ENCODE results near the gene SSR3.
"Not testable (repeated sequence)": the region's sequence is repeated elsewhere in the genome, so short reads cannot be mapped to it uniquely, and the experiment has no call there.

Gene SSR3

GRCh38 chr3:156554842-156555687, at the start of gene SSR3:
Gene SSR3 (minus strand): TSS chr3:156555117. CDS start chr3:156555089, 28 bp downstream.
- DNase-seq (ENCODE audit: low read depth), result peak; percentile 96

DNA sequence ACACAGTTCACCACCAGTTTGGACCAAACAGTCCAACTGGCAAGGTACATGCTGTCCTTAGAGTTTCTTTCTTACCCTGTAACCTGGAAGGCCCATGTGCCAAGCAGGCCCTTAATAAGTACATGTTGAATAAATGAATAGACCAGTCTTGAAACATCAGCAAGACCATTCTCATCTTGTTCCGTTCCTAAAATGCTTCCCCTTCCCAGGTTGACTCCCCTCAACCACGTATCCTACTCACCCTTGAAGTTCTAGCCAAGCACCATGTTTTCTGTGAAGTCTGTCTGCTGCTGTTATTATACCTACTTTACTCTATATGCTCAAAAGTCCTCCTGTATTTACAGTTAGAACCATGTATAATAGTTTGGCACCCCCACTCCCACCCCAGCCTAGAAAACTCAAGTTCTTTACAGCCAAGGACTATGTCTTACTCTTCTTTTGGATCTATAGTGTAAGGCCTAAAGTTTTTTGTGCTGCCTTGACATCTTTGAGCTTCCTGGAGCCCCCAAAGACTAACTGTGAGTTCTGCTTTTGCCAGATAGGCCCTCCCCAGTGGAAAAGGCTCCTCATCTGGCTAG, 49.2 kb upstream of the SSR3 start:
- no peak for DNase-seq (ENCODE audit: low read depth)

DNA sequence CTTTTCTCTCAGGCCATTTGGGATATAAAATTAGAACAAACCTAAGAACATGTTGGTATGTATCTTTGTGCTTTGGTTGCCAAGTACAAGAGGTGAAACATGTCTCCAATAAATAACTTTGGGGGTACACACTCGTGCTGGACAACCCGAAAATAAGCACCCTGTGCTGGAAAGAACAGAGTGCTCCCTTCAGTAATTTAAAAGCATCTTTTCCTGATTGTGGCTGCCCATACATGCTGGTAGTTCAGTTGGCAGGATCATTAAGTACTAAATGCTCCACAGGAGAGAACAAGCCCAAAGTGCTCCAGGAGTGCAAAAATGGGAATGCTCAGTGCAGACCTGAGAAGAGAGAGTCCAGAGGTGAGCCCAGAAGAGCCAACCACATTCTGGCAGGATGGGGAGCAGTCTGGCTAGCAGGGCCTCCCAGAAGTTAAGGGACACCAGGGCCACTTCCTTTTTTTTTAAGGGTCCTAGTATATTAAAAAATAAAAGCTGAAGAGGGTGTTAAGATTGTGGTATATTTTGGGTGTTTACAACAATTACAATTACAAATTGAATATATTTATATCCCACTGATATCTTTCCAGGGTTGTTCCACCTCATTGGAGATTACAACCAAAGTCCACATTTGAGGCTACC, 48.6 kb upstream of the SSR3 start:
- DNase-seq (ENCODE audit: low read depth), result no peak

- DNase-seq (ENCODE audit: low read depth), result no peak
These were observed 47.5 kb upstream of the SSR3 start for GRCh38 chr3:156602424-156602823.

DNA sequence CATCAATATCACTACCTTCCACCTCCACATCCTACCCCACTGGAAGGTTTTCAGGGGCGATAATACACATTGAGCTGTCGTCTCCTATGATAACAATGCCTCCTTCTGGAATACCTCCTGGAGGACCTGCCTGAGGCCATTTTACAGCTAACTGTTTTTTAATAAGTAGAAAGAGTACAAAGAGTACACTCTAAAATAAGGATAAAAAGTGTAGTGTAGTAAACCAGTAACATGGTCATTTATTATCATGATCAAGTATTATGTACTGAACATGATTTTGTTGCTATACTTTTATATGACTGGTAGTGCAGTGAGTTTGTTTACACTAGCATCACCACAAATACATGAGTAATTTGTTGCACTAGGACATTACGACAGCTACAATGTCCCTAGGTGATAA, 46.6 kb upstream of the SSR3 start:
- DNase-seq (ENCODE audit: low read depth), result no peak

DNA sequence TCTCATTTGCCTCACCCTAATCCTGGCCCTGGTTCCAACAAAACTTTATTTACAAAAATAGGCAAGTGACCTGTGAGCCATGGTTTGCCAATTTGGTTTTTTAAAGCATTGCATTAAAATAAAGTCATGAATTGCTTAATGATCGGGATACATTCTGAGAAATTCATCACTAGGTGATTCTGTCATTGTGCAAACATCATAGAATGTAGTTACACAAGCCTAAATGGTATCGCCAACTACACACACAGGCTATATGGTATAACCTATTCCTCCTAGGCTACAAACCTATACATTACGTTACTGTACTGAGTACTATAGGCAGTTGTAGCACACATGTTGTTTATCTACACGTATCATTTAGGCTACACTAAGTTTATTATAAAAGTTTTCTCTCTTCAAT, 45.9 kb upstream of the SSR3 start:
- no peak for DNase-seq (ENCODE audit: low read depth)

DNA sequence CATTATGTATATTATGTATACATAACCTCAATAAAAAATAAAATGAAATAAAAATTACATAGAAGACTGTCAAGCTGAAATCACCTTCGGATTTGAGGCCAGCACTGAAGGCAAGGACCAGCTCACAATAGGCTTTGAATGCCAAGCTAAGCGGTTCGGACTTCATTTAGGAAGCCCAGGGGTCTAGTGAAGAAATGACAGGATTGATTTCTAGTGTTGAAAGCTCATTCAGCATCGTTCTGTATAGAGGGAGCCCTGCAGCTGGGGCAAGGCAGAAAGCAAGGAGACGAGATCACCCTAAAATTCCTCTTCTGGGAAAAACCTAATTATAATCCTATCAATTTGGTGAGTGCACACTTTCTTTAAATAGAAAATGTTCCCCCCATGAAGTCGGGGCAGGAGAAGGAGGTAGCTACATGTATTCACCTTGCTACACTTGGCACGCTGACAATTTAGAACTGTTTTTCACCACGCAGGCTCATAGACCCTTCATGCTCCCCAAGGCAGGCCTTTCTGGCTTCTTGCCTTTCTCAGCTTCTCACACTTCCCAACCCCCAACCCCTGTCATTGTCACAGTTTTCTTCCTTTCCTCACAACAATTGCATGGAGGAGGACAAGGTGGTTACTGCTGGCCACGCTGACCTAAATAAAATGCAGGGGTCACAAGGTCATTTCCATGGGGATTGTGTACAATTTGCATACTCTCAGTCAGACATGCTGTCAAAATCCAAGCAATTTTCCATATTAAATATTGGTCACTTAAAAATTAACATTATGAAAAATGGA, 44.4 kb upstream of the SSR3 start:
- no peak for DNase-seq (ENCODE audit: low read depth)

DNA sequence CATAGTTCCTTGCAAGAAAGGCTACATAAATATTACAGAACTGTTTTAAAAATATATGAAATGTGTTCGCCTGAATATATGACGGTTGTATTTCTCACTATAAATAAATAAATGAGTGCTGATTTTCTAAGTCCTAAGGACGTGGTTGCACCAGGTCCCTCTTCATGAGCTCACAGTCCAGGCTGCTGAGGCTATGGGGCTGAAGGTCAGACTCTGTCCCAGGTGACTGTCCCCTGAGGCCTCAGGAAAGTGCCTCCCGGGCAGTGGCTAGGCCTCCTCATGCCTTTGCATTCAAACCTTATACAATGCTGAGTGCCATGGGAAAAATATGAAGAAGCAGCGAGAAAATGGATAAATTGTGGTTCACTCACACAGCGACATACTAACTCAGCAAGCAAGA, 43.5 kb upstream of the SSR3 start:
- DNase-seq (ENCODE audit: low read depth), result no peak

GRCh38 chr3:156594219-156594683, 39.3 kb upstream of the SSR3 start:
- DNase-seq (ENCODE audit: low read depth), result no peak

GRCh38 chr3:156593814-156594213, 38.9 kb upstream of the SSR3 start:
- DNase-seq (ENCODE audit: low read depth), result no peak

DNA sequence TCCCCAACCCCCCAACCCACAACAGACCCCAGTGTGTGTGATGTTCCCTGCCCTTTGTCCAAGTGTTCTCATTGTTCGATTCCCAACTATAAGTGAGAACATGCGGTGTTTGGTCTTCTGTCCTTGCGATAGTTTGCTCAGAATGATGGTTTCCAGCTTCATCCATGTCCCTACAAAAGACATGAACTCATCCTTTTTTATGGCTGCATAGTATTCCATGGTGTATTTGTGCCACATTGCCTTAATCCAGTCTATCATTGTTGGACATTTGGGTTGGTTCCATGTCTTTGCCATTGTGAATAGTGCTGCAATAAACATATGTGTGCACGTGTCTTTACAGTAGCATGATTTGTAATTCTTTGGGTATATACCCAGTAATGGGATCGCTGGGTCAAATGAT, 34.9 kb upstream of the SSR3 start:
- not testable (repeated sequence) for DNase-seq (ENCODE audit: low read depth)

GRCh38 chr3:156587760-156588069, 32.8 kb upstream of the SSR3 start:
- DNase-seq (ENCODE audit: low read depth), result no peak

- DNase-seq (ENCODE audit: low read depth), result no peak
These were observed 32.2 kb upstream of the SSR3 start for GRCh38 chr3:156586905-156587759.

DNA sequence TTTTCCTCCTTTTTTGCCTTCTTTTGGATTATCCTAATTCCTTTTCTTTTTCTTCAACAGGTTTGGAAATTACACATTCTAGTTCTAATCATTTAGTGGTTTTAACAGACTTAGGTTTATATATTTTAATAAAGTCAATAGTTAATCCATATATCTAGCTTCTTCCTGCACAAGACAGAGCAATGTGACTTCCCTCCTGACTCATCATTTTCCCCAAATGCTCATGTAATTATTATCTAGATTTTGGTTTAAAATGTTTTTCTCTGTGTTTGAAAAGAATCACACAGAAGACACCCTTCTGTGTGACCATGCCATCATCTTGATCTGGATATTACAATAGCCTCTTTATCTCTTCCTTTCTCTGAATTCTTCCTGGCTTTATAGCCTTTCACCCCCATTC, 28.6 kb upstream of the SSR3 start:
- DNase-seq (ENCODE audit: low read depth), result no peak

DNA sequence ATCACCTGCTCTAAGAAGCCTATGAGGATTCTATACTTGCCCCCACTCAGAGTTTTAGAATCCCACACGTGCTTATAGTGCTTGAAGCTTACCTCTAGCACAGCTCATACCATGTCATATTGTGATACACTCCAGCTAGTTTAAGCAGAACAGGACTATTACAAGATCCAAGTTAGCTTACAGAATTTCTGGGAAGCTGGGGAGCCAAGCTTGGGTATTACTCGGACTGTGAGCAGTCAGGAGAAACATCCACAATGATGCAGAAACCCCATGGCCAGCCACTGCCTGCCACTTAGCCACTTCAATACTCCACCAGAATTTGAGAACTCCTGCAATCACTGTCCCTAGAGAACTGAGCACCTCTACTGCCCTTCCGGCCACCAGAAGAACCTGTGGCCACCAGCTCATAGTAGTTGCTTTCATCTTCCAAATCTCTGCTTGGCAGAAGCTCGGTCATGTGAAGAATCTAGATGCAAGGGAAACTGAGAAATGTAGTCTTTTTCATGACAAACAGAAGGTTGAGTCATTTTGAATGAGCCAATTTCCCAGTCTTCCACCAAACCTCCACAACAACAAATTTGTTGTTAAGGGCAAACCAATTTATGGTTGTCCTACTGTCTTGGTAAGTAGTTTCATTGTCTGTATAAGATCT, 27.7 kb upstream of the SSR3 start:
- DNase-seq (ENCODE audit: low read depth), result no peak

GRCh38 chr3:156581954-156582353, 27.0 kb upstream of the SSR3 start:
- DNase-seq (ENCODE audit: low read depth), result no peak

GRCh38 chr3:156581033-156581432, 26.1 kb upstream of the SSR3 start:
- DNase-seq (ENCODE audit: low read depth), result no peak

DNA sequence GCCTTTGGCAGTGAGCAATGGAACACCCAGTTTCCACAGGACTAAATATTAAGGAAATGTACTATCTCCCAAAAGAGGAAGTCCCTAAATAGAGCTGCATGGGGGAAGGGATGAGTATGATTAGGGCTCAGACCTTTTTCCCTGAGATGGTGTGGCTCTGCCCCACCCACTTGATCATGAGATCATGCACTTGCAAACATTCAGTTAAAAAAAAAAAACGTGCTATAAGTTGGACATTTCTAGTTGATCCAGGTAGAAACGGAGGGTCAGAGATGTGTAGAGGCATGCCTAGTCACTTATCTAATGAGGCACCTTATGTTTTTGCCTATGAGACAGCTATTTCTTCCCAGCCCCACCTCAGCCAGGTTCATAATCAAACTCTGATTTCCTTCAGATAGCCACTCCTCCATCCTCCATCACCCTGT, 24.5 kb upstream of the SSR3 start:
- DNase-seq (ENCODE audit: low read depth), result no peak

- no peak for DNase-seq (ENCODE audit: low read depth)
These were observed 22.8 kb upstream of the SSR3 start for GRCh38 chr3:156577736-156578135.

DNA sequence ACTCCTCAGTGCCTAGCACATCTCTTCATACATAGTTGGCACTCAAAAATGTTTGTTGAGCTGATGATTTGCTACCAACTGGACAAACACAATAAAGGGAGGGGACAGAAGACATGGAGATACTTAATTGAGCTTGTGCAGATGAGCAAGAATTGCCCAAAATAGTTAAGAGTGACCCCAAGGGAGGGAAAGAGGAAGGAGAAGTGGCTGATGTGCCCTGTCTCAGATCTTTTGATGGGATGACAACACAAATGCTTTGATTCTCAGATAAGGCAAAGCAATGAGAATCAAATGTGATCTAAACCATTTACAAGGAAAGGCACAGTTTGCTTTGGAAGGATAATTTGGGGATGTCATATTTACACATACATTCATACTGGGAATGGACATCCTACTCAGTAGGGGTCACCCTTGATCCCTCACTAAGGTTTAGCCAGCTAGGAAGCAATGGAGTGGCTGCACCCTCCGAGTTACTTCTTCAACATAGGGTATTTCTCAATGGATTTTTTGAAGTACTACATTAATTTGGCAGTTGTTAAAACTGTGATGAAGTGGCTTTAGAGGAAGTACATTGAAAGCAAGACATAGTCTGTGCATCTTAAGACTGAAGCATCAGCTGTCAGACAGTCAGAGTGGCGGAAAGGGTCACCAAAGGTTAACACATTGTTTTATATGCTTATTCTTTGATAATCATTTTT, 21.9 kb upstream of the SSR3 start:
- DNase-seq (ENCODE audit: low read depth), result no peak
